MCF 10A (cell line): Measurements from ENCODE around the gene AUTS2. TPM values are rescaled to one million over a fixed set of nuclear protein-coding genes. Genes with fewer than 3 reads are reported as not detected.

Source experiments
- BruUV-seq: library from RNA; stranded (reverse); fragments of 400-500 nt; replicated peaks from 2 replicates; lab custom pipeline; 2021; lab: Mats Ljungman, UMichigan
- CTCF ChIA-PET: fragments of 300-600 bp; sonication (Branson Sonifier 250); formaldehyde crosslinking; extraction: SDS; loops from one replicate; lab custom pipeline; 2021; ENCODE audit warnings: antibody characterized with exemption, inconsistent platforms; lab: Yijun Ruan, JAX
- POLR2A ChIA-PET: fragments of 300-600, 350-650 bp; sonication (Branson Sonifier 250); formaldehyde crosslinking; extraction: SDS; loops from one replicate; lab custom pipeline; 2020; ENCODE audit warnings: antibody characterized with exemption, inconsistent platforms; lab: Yijun Ruan, JAX
- DNase-seq: peaks from one replicate; pipeline ENCODE4 v3.0.0-alpha.2; 2018; ENCODE audit not compliant: unreplicated experiment
- H3K27ac Mint-ChIP-seq: one replicate; pipeline ENCODE4 v1.8.0; 2022; ENCODE audit warnings: mild to moderate bottlenecking, low read depth, mixed read lengths; ENCODE audit not compliant: unreplicated experiment
- H3K27me3 Mint-ChIP-seq: one replicate; pipeline ENCODE4 v1.8.0; 2022; ENCODE audit warnings: mixed read lengths; ENCODE audit not compliant: insufficient read depth, unreplicated experiment
- H3K36me3 Mint-ChIP-seq: one replicate; pipeline ENCODE4 v1.8.0; 2022; ENCODE audit warnings: mild to moderate bottlenecking, moderate library complexity, mixed read lengths; ENCODE audit not compliant: insufficient read depth, unreplicated experiment
- H3K4me1 Mint-ChIP-seq: one replicate; pipeline ENCODE4 v1.8.0; 2022; ENCODE audit warnings: mixed read lengths; ENCODE audit not compliant: insufficient read depth, unreplicated experiment
- H3K4me3 Mint-ChIP-seq: one replicate; pipeline ENCODE4 v1.8.0; 2022; ENCODE audit warnings: mild to moderate bottlenecking, moderate library complexity, mixed read lengths; ENCODE audit not compliant: unreplicated experiment
- H3K9me3 Mint-ChIP-seq: one replicate; pipeline ENCODE4 v1.8.0; 2022; ENCODE audit warnings: mixed read lengths; ENCODE audit not compliant: unreplicated experiment
- CTCF ChIP-seq: fragments of 200-600 bp; IDR thresholded peaks from one replicate; pipeline ENCODE4 v1.8.0; 2022; ENCODE audit warnings: antibody characterized with exemption, mild to moderate bottlenecking; ENCODE audit not compliant: unreplicated experiment
- intact Hi-C: fragments of 100-400 bp; cut with micrococcal nuclease; formaldehyde crosslinking; loops from 2 replicates; pipeline ENCODE4 v1.14.1; 2022
- total RNA-seq: library from RNA; stranded (reverse); gene quantifications from 2 replicates; pipeline ENCODE4 v1.2.3, GENCODE V29; 2022

The AUTS2 gene
- total RNA-seq, 1 experiment from 2014 or later = 1.3 TPM

- H3K4me1 Mint-ChIP-seq = no peaks in the 10 kb centered on the region
- intact Hi-C loops = no loop called here
- ChIA-PET POLR2A (no interaction called here), CTCF (no interaction called here)
- H3K27ac Mint-ChIP-seq = no peak overlapping the region
- peaks cover 8% of the 10 kb centered on the region for H3K9me3 Mint-ChIP-seq
- no TSS peak for BruUV-seq
- no peak overlapping the region for H3K4me3 Mint-ChIP-seq
- H3K36me3 Mint-ChIP-seq = no peaks in the 10 kb centered on the region
- no peak for DNase-seq
- H3K27me3 Mint-ChIP-seq = no peaks in the 10 kb centered on the region
- no peak for TF ChIP-seq CTCF
These were observed 667.9 kb downstream of the AUTS2 start for GRCh38 chr7:70266186-70266585.

- ChIA-PET CTCF (no interaction called here), POLR2A (no interaction called here)
- no TSS peak for BruUV-seq
- H3K4me1 Mint-ChIP-seq = no peaks in the 10 kb centered on the region
- intact Hi-C loops = no loop called here
- peaks cover 14% of the 10 kb centered on the region for H3K9me3 Mint-ChIP-seq
- no peaks in the 10 kb centered on the region for H3K36me3 Mint-ChIP-seq
- TF ChIP-seq CTCF = no peak
- H3K27ac Mint-ChIP-seq = no peak overlapping the region
- no peak overlapping the region for H3K4me3 Mint-ChIP-seq
- H3K27me3 Mint-ChIP-seq = no peaks in the 10 kb centered on the region
- no peak for DNase-seq
These were observed 669.3 kb downstream of the AUTS2 start for GRCh38 chr7:70267381-70268120.

GRCh38 chr7:70268179-70268578, 669.9 kb downstream of the AUTS2 start:
- BruUV-seq = no TSS peak
- POLR2A ChIA-PET = no interaction called here
- no peak overlapping the region for H3K4me3 Mint-ChIP-seq
- no peaks in the 10 kb centered on the region for H3K4me1 Mint-ChIP-seq
- CTCF ChIA-PET = interaction anchor here (0.6 kb wide), 1 partner anchor 540 kb away, joined by 5 read pairs; no protein-coding TSS in a partner anchor
- H3K9me3 Mint-ChIP-seq = peaks cover 14% of the 10 kb centered on the region
- DNase-seq = no peak
- no peaks in the 10 kb centered on the region for H3K27me3 Mint-ChIP-seq
- TF ChIP-seq CTCF = no peak
- H3K36me3 Mint-ChIP-seq = no peaks in the 10 kb centered on the region
- intact Hi-C loops = no loop called here
- H3K27ac Mint-ChIP-seq = no peak overlapping the region

GRCh38 chr7:70270149-70270548, 671.9 kb downstream of the AUTS2 start:
- DNase-seq = no peak
- CTCF ChIA-PET = no interaction called here
- BruUV-seq = no TSS peak
- intact Hi-C loops = no loop called here
- no peaks in the 10 kb centered on the region for H3K4me1 Mint-ChIP-seq
- TF ChIP-seq CTCF = no peak
- H3K27me3 Mint-ChIP-seq = no peaks in the 10 kb centered on the region
- no peaks in the 10 kb centered on the region for H3K36me3 Mint-ChIP-seq
- H3K9me3 Mint-ChIP-seq = peaks cover 14% of the 10 kb centered on the region
- H3K4me3 Mint-ChIP-seq = no peak overlapping the region
- POLR2A ChIA-PET = no interaction called here
- H3K27ac Mint-ChIP-seq = no peak overlapping the region
